Nephron (organoid): ENCODE data around the gene CTF1.

Experiments used
- H3K27ac Mint-ChIP-seq, 3 experiments: 2 replicates each; pipeline ENCODE4 v1.8.0; 2020; ENCODE audit warnings: mixed read lengths in 3 of 3, mild to moderate bottlenecking in 2 of 3, moderate library complexity in 1 of 3
- H3K27me3 Mint-ChIP-seq: 2 replicates; pipeline ENCODE4 v1.8.0; 2021; ENCODE audit warnings: low read depth, mild to moderate bottlenecking, moderate library complexity, mixed read lengths
- H3K36me3 Mint-ChIP-seq: 2 replicates; pipeline ENCODE4 v1.8.0; 2020; ENCODE audit warnings: low read depth, mixed read lengths
- H3K4me1 Mint-ChIP-seq: 2 replicates; pipeline ENCODE4 v1.8.0; 2020; ENCODE audit warnings: mixed read lengths
- H3K4me3 Mint-ChIP-seq, 3 experiments: 2 replicates each; pipeline ENCODE4 v1.8.0; 2020; ENCODE audit warnings: mild to moderate bottlenecking in 3 of 3, mixed read lengths in 3 of 3, moderate library complexity in 2 of 3
- H3K9me3 Mint-ChIP-seq: 2 replicates; pipeline ENCODE4 v1.8.0; 2020; ENCODE audit warnings: mixed read lengths
- TF ChIP-seq, protein P1 (sequence below), 3 experiments: fragments of 200-600 bp; sonication (generic); IDR thresholded peaks; one replicate each; pipeline ENCODE4 v1.5.0; 2021; ENCODE audit warnings: antibody characterized with exemption in 3 of 3; ENCODE audit not compliant: unreplicated experiment in 3 of 3

Gene CTF1

DNA sequence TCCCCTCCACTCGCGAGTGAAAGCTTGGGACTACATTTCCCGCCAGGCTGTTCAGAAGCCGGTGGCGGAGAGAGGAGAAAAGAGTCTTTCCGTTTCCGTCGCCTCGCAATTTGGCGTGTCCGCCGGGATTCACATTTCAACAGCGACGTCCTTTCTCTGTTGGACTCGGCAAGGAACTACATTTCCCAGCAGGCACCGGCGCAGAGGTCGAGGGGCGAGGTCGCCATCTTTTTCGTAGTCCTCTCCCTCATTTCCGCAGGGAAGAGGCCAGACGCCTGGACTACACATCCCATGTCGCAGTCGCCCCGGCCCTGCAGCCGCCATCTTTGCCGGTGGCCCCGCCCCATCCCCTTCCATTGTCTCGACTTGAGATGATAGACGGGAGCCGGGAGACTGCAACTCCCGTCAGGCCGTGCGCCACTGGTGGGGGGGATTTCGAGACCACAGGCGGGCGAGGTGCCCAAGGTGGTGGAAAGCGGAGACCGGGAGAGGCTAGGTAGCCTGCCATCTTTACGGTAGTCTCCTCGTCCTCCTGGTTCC lies 26.1 kb downstream of the CTF1 start:
- TF ChIP-seq, protein P1, sequence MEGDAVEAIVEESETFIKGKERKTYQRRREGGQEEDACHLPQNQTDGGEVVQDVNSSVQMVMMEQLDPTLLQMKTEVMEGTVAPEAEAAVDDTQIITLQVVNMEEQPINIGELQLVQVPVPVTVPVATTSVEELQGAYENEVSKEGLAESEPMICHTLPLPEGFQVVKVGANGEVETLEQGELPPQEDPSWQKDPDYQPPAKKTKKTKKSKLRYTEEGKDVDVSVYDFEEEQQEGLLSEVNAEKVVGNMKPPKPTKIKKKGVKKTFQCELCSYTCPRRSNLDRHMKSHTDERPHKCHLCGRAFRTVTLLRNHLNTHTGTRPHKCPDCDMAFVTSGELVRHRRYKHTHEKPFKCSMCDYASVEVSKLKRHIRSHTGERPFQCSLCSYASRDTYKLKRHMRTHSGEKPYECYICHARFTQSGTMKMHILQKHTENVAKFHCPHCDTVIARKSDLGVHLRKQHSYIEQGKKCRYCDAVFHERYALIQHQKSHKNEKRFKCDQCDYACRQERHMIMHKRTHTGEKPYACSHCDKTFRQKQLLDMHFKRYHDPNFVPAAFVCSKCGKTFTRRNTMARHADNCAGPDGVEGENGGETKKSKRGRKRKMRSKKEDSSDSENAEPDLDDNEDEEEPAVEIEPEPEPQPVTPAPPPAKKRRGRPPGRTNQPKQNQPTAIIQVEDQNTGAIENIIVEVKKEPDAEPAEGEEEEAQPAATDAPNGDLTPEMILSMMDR (IDR thresholded peaks at IDR 0.05; ENCODE audit: unreplicated experiment in 3 of 3), result no peak
- Mint-ChIP-seq H3K4me1 (peaks cover 20% of the 10 kb centered on the region), H3K27me3 (peaks cover 4% of the 10 kb centered on the region), H3K36me3 (peaks cover 4% of the 10 kb centered on the region), H3K9me3 (no peaks in the 10 kb centered on the region), H3K4me3 (peak overlapping the region; percentile 95 to 97 (median 97)), H3K27ac (peak overlapping the region; percentile 99 to 100 (median 100))

DNA sequence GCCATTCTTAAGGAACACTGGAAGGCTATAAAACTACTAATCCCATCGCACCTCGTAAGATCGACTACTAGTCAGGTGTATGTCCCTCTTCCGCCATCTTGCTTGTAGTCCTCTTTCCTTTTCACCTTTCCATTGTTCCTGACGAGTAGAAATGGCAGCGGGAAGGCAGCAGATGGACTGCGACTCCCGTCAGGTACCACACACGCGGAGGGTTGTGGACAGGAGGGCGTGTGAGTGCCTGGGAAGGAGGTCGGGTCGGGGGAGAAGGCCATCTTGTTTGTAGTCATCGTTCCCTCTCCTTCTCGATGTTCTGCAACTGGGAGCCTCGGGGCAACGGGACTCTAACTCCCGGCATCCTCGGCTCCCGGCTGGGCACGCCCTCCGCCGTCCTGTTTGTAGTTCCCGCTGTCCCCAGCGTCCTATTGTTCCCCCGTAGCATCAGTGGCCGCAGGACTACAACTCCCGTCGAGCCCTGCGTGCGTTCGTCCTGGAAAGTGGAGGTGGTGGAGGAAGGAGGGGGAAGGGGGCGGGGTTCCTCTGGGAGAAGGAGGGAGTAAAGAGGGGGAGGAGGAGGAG lies 26.6 kb downstream of the CTF1 start:
- Mint-ChIP-seq H3K27me3 (peaks cover 4% of the 10 kb centered on the region), H3K36me3 (peaks cover 4% of the 10 kb centered on the region), H3K4me1 (peaks cover 20% of the 10 kb centered on the region), H3K9me3 (no peaks in the 10 kb centered on the region), H3K4me3 (peak overlapping the region; percentile 95 to 97 (median 97)), H3K27ac (peak overlapping the region; percentile 99 to 100 (median 100))
- TF ChIP-seq, protein P1 (IDR thresholded peaks at IDR 0.05; ENCODE audit: unreplicated experiment in 3 of 3), result no peak

DNA sequence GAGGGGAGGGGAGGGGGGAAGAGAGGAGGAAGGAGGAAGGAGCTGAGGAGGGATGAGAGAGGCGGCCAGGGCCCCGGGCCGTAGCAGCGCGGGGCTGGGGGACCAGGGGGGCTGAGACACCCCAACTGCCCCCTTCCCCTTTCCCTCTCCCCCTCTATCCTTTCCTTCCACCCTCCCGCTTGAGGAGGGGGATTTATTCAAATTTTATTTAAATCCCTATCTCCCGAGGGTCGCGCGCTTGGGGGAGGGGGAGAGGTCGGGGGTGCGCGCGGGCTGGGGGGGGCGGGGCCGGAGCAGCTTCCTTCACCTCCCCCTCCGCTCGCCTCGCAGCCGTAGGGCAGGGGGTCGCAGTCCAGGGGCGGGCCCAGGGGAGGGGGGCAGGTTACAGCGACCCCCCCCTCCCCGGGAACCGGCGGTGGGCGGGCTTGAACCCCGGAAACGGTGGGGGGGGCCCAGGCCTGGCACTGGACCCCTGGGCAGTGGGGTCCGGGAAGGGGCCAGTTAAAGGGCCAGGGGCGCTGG lies 27.2 kb downstream of the CTF1 start, which contains the start of gene FBXL19:
Gene FBXL19 (plus strand): TSS at position 19 of the 522 bp plus-strand sequence. CDS start 2,183 bp downstream, outside the sequence.
- H3K9me3 Mint-ChIP-seq, result no peaks in the 10 kb centered on the region
- H3K4me1 Mint-ChIP-seq, result peaks cover 20% of the 10 kb centered on the region
- TF ChIP-seq, protein P1 (IDR thresholded peaks at IDR 0.05; ENCODE audit: unreplicated experiment in 3 of 3), result no peak
- peak within 1 kb of the TSS; percentile 95 to 97 (median 97) for H3K4me3 Mint-ChIP-seq
- peaks cover 4% of the 10 kb centered on the region for H3K27me3 Mint-ChIP-seq
- H3K36me3 Mint-ChIP-seq, result peaks cover 4% of the 10 kb centered on the region
- peak within 1 kb of the TSS; percentile 99 to 100 (median 100) for H3K27ac Mint-ChIP-seq

DNA sequence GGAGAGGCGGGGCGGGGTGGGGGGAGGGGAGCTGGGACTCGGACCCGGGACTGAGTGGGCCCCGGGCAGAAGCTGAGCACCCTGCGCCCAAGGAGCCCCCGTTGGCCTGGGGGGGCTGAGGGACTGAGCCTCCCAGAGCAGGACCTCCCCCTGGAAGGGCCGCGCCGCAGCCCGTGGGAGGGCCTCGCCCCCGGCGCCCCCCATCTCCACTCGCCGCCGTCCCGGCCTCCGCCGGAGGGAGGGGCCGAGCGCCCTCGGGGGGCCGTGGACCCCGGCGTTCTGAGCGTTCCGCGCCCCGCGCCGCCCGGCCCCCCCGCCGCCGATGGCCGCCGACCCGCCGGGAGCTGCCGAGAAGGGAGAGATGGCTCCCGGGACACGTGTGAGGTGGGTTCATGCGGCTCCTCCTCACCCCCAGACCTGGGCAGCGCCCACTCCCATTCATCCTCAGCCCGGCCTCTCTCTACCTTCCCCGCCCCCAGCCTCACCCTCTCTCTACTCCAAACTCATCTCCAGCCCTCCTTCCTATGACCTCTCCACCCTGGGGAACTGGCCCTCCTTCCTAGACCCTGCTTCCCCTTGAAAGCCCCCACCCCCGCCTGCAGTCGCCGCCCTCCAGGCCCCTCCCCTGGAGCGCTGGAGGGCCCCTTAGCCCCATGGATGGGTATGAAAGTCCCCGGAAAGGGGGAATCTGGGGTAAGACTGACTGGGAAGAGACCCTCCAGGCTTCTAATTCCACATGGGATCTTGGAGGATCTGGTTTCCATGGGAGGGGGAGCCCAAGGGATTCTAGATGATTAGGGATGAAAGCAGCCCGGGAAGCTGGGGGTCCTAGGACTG lies 27.9 kb downstream of the CTF1 start:
- Mint-ChIP-seq H3K27ac (peak overlapping the region; percentile 72 to 95 (median 79)), H3K4me3 (peak overlapping the region; percentile 84 to 92 (median 90)), H3K4me1 (peaks cover 20% of the 10 kb centered on the region), H3K27me3 (peaks cover 4% of the 10 kb centered on the region), H3K9me3 (no peaks in the 10 kb centered on the region), H3K36me3 (peaks cover 4% of the 10 kb centered on the region)
- TF ChIP-seq, protein P1 (IDR thresholded peaks at IDR 0.05; ENCODE audit: unreplicated experiment in 3 of 3), result no peak

DNA sequence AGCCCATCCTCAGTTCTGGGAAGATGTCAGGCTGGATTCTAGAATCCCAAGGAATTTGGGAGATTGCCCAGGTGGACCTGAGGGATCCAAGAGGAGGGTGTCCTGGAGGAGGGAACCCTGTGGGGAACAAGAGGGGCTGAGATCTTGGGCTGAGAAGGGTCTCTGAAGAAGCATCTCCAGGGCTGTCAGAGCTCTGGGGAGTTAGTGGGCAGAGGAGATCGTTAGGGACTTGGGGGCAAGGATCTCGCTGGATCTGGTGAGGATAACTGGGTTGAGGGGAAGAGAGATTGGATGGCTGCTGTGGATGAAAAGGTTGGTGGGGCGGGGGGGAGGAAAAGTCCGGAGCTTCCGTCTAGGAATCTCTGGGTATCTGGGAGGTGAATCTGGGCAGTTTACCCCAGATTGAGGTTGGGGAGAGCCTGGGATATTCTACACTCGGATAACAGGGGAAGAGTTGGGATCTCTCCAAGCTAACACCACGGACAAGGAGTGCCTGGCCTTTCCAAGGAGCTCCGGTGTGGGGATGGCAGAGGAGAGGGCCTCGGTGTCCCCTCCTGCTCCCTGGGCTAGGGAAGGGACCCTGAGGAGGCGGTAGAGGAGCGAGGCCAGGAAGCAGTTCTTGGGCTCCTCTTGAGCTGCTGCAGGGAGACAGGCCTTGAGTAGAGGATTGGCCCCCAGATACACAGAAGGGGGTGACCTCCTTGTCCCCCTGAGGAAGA lies 28.7 kb downstream of the CTF1 start:
- H3K4me1 Mint-ChIP-seq, result peaks cover 20% of the 10 kb centered on the region
- TF ChIP-seq, protein P1 (IDR thresholded peaks at IDR 0.05; ENCODE audit: unreplicated experiment in 3 of 3), result no peak
- H3K4me3 Mint-ChIP-seq, result peak overlapping the region; percentile 84 to 92 (median 90)
- H3K36me3 Mint-ChIP-seq, result peaks cover 4% of the 10 kb centered on the region
- H3K9me3 Mint-ChIP-seq, result no peaks in the 10 kb centered on the region
- peaks cover 4% of the 10 kb centered on the region for H3K27me3 Mint-ChIP-seq
- H3K27ac Mint-ChIP-seq, result peak overlapping the region; percentile 72 to 95 (median 79)
